ENCODE measurements around the gene MRPL23. TPM values are rescaled to one million over a fixed set of nuclear protein-coding genes. Genes with fewer than 3 reads are reported as not detected.
A peak's percentile ranks its signal among the peaks of the same experiment; 100 is the strongest.

The MRPL23 gene
- total RNA-seq, 3 donors from 2014 or later (not counting 1 experiment from before 2014, with no cell fraction given): 31.2 to 35.4 (median 32.8) TPM

- Histone ChIP-seq H3K27ac (ENCODE audit: low read length) (no peak overlapping the region), H3K27me3 (ENCODE audit: control insufficient read depth, insufficient read depth, low read length) (no peaks in the 10 kb centered on the region), H3K9me3 (ENCODE audit: control insufficient read depth, insufficient read depth, low read length) (no peaks in the 10 kb centered on the region), H3K4me3 (ENCODE audit: low read length) (no peak overlapping the region), H3K36me3 (ENCODE audit: control insufficient read depth, insufficient read depth, low read length) (no peaks in the 10 kb centered on the region), H3K4me1 (ENCODE audit: control insufficient read depth, insufficient read depth, low read length) (peaks cover 4% of the 10 kb centered on the region)
- intact Hi-C loops (cut with micrococcal nuclease): no loop called here
- WGBS (ENCODE audit: insufficient coverage): 74% methylated on average over 20 of the region's 20 CpGs
- Mint-ChIP-seq H3K27ac (no peak overlapping the region), H3K9me3 (no peaks in the 10 kb centered on the region), H3K27me3 (ENCODE audit: low read depth in 2 of 2) (peaks cover 0 to 26% of the 10 kb centered on the region in 2 donors), H3K4me1 (peaks cover 6 to 27% of the 10 kb centered on the region in 2 donors), H3K36me3 (no peaks in the 10 kb centered on the region), H3K4me3 (no peak overlapping the region)
- DNase-seq: no peak
- TF ChIP-seq CTCF (IDR thresholded peaks at IDR 0.05): no peak
- ATAC-seq: no peak
Measured at GRCh38 chr11:1927848-1928469, 19.2 kb upstream of the MRPL23 start.

DNA sequence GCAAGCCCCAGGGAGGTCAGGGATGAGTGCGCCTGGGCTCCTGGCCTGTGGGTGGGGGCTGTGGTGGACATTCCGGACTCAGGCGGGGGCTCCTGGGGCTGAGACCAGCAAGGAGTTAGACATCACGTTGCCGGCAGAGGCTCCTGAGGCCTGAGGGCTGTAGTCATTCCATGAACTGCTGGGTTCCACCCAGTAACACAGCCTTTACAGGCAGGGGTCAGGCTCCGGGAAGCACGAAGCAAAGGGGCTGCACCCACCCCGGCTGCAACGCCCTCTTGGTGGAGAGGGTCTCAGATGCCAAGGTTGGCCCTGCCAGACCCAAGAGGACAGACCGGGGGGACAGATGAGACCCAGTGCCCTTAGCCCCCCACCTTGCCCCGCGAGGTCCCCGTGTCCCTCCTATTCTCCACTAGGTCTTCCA, 18.7 kb upstream of the MRPL23 start:
- H3K27me3 ChIP-seq (ENCODE audit: control insufficient read depth, insufficient read depth, low read length): no peaks in the 10 kb centered on the region
- ATAC-seq (no peak), DNase-seq (no peak)
- H3K4me3 ChIP-seq (ENCODE audit: low read length): no peak overlapping the region
- Mint-ChIP-seq H3K27me3 (ENCODE audit: low read depth in 2 of 2) (peaks cover 0 to 29% of the 10 kb centered on the region in 2 donors), H3K27ac (no peak overlapping the region), H3K9me3 (no peaks in the 10 kb centered on the region), H3K36me3 (no peaks in the 10 kb centered on the region), H3K4me1 (peaks cover 5 to 30% of the 10 kb centered on the region in 2 donors), H3K4me3 (no peak overlapping the region)
- no peaks in the 10 kb centered on the region for H3K9me3 ChIP-seq (ENCODE audit: control insufficient read depth, insufficient read depth, low read length)
- TF ChIP-seq CTCF (IDR thresholded peaks at IDR 0.05): no peak
- 95% methylated on average over 13 of the region's 13 CpGs for WGBS (ENCODE audit: insufficient coverage)
- H3K36me3 ChIP-seq (ENCODE audit: control insufficient read depth, insufficient read depth, low read length): no peaks in the 10 kb centered on the region
- peaks cover 4% of the 10 kb centered on the region for H3K4me1 ChIP-seq (ENCODE audit: control insufficient read depth, insufficient read depth, low read length)
- intact Hi-C loops (cut with micrococcal nuclease): no loop called here
- no peak overlapping the region for H3K27ac ChIP-seq (ENCODE audit: low read length)

GRCh38 chr11:1928891-1929541, 18.1 kb upstream of the MRPL23 start:
- Histone ChIP-seq H3K27ac (ENCODE audit: low read length) (no peak overlapping the region), H3K27me3 (ENCODE audit: control insufficient read depth, insufficient read depth, low read length) (no peaks in the 10 kb centered on the region), H3K36me3 (ENCODE audit: control insufficient read depth, insufficient read depth, low read length) (no peaks in the 10 kb centered on the region), H3K9me3 (ENCODE audit: control insufficient read depth, insufficient read depth, low read length) (no peaks in the 10 kb centered on the region), H3K4me1 (ENCODE audit: control insufficient read depth, insufficient read depth, low read length) (peaks cover 4% of the 10 kb centered on the region), H3K4me3 (ENCODE audit: low read length) (no peak overlapping the region)
- intact Hi-C loops (cut with micrococcal nuclease): no loop called here
- Mint-ChIP-seq H3K27me3 (ENCODE audit: low read depth in 2 of 2) (peaks cover 0 to 23% of the 10 kb centered on the region in 2 donors), H3K9me3 (no peaks in the 10 kb centered on the region), H3K27ac (no peak overlapping the region), H3K36me3 (no peaks in the 10 kb centered on the region), H3K4me1 (peaks cover 5 to 28% of the 10 kb centered on the region in 2 donors), H3K4me3 (no peak overlapping the region)
- ATAC-seq (no peak), DNase-seq (peak in 1 of 2 donors; percentile 8)
- 95% methylated on average over 35 of the region's 35 CpGs for WGBS (ENCODE audit: insufficient coverage)
- TF ChIP-seq CTCF (IDR thresholded peaks at IDR 0.05): no peak

All from natural killer cell (primary cell).